NCI-H1092 treated with DMSO at 0.1 percent for 48 hours (cell line): ENCODE data around the gene ARL15.
"Not testable (repeated sequence)": the region's sequence is repeated elsewhere in the genome, so short reads cannot be mapped to it uniquely, and the experiment has no call there.

Source experiments
- DNase-seq: peaks from one replicate; lab custom pipeline; 2025; lab: John Stamatoyannopoulos, UW

Gene ARL15

DNA sequence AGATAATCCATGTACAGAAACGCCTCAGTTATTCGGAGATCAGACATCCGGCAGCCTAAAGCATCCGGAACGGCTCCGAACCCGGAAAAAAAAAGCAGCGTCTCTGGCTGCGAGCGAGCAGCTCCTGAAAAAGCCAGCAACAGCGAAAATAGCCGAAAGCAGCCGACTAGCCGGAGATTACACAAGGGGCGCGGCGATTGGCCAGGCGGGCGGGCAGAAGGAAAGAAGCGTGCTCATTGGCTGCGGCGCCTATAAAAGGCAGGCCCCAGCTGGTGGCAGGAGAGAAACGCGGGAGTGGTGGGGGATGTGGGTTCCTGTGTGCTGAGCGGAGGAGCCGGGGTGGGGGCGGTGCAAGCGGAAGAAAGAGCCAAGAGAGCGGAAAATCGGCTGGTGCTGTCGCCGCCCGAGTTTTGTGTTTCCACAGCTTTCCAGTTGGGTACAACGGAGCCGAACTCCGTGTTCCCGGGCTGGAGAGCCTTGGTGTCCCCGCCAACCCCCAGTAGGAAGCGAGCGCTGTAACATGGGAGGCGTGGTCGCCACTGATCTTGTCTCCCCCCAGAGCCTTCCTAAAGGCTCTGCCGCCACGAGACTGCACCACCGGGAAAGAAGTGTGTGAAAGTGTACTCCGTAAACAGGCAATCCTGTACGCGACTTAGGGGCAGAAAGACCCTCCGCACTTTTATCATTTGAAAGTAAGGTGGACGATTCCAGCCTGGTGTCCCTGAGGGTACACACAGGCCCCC lies at the start of gene ARL15:
ARL15 (minus strand) TSS at position 141 of the 743 bp plus-strand sequence.
- peak; percentile 98 for DNase-seq

DNA sequence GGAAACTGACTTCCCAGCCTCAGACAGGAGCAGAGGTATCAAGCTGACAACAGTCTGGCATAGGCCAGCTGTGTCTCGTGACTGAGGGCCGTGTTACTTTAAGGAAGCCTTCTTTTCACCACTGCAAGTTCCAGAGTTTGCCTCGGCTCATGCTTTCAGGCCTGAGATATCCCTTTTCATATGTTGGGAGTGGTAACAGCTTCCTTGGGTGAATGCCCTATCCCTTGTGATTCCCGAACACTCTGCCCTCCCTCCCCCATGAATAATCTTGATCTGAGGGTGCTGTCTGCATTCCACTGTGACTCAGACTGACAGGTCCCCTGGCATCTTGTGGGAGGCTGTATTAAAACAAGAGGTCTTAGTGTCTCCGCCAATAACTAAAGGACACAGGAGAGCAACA lies 49.7 kb upstream of the ARL15 start:
- DNase-seq: no peak

DNA sequence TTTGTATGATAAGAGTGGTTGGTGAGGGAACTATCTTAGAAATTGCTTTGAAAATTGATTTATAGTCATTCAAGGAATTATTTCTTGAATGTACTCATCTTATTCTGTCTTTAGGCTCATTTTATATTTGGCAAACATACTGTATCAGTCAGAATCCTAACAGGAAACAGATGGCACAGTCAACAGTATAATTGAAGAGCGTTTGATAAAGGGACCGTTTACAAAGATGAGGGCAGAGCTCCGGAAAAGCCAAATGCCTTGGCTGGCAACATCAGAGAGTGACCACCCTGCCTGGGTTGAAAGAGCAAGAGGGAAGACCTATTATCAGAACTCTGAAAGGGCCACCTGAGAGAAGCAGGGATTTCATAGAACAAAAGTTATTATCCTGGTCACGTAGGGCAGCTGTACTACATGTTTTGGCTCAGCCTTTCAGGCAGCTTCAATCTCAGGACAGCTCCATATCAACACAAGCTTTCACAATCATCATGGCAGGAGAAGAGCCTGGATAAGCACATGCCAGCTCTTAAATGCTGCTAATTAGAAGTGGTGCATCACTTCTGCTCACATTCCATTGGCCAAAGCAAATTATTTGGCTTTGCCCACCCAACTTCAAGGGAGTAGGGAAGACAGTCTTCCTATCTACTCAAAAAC lies 47.2 kb upstream of the ARL15 start:
- DNase-seq: peak; percentile 69

DNA sequence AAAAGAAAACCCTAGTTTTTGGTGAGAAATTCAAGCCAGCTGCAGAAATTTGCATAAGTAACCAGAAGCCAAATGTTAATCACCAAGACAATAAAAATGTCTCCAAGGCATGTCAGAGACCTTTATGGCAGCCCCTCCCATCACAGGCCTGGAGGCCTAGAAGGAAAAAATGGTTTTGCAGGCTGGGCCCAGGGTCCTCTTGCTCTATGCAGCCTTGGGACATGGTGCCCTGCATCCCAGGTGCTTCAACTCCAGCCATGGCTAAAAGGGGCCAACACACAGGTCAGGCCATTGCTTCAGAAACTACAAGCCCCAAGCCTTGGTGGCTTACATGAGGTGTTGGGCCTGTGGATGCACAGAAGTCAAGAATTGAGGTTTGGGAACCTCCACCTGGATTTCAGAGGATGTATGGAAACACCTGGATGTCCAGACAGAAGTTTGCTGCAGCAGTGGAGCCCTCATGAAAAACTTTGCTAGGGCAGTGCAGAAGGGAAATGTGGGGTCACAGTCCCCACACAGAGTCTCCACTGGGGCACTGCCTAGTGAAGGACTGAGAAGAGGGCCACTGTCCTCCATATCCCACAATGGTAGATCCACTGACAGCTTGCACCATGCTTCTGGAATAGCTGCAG lies 43.7 kb upstream of the ARL15 start:
- DNase-seq: not testable (repeated sequence)

DNA sequence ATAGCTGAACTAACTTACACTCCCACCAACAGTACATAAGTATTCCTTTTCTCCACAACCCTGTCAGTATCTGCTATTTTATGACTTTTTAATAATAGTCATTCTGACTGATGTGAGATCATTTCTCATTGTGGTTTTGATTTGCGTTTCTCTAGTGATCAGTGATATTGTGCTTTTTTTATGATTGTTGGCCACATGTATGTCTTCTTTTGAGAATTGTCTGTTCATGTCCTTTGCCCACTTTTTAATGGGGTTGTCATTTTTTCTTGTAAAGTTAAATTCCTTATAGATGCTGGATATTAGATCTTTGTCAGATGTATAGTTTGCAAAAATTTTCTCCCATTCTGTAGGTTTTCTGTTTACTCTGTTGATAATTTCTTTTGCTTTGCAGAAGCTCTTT lies 42.2 kb upstream of the ARL15 start:
- not testable (repeated sequence) for DNase-seq

DNA sequence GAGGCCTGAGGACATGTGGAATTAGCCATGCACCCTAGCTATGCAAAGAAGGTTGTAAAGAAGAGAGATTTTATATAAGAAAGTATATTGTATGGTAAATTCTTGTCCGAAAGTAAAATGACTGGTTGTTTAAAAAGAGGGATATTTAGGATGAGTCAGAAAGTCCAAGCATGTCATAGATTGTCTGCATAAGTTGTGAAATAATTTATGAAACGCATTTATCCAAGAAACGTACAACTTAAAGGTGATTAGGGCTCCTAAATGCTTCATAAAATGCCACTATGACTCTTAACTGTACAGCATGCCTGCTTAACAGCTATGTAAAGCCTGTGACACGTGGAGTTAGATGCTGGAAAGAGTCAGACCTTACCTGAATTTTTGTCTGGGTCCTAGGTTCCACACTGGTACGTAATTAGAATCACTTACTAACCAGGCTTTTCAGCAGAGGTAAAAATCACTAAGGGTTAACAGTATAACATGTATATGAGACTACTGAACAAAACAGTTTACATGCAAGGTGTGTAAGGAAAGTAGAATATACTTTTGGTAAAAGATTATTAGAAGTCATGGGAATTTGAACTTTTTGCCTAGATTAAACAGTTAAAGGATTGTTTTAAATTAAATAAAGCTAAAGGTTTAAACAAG lies 37.0 kb upstream of the ARL15 start:
- no peak for DNase-seq

- DNase-seq: no peak
Measured at GRCh38 chr5:54344653-54345052, 34.3 kb upstream of the ARL15 start.

DNA sequence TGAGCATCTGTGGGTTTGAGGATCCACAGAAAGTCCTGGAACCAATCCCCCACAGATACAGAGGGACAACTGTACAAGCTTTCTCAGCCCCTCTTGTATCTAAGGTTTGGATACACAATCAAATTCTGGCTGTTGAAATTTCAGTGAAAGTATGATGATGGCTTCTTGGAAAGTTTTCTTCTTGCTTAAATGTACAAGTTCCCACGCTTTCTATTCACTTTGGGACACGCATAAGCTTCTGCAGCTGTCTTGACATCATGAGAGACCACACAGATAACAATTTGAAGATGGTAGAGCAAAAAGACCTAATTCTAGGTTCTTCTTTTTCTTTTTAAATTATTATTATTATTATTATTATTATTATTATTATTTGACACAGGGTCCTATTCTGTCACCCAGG lies 31.6 kb upstream of the ARL15 start:
- DNase-seq: no peak

DNA sequence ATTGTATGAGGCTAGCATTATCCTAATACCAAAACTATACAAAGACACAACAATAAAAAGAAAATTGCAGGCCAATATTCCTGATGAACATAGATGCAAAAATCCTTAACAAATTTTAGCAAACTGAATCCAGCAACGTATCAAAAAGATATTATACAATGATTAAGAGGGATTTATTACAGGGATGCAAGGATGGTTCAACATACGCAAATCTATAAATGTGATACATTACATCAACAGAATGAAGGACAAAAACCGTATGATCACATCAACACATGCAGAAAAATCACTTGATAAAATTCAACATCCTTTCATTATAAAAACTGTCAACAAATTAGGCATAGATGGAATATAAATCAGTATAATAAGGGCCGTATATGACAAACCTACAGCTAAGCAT lies 27.1 kb upstream of the ARL15 start:
- no peak for DNase-seq

DNA sequence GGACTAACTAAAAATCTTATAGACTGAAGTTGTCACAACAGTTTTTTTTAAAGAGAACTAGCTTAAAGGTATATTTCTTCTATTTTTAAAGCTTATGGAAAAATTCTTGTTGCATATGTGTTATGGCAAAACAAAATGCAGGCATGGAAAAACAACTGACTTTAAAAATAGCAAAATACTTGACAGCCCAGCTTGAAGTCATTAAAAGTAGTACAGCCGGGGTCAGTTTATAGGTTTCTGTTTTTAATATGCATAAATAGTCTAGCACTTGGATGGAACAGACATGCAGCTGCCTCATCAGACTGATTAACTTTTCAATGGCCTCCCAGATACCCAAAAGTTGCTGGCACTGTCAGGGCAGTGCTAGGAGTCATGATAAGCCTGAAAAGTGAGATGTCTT lies 22.3 kb upstream of the ARL15 start:
- no peak for DNase-seq

GRCh38 chr5:54329731-54330709 lies 19.6 kb upstream of the ARL15 start:
- DNase-seq: peak; percentile 19

- DNase-seq: no peak
Measured at GRCh38 chr5:54326662-54327270, 16.4 kb upstream of the ARL15 start.

DNA sequence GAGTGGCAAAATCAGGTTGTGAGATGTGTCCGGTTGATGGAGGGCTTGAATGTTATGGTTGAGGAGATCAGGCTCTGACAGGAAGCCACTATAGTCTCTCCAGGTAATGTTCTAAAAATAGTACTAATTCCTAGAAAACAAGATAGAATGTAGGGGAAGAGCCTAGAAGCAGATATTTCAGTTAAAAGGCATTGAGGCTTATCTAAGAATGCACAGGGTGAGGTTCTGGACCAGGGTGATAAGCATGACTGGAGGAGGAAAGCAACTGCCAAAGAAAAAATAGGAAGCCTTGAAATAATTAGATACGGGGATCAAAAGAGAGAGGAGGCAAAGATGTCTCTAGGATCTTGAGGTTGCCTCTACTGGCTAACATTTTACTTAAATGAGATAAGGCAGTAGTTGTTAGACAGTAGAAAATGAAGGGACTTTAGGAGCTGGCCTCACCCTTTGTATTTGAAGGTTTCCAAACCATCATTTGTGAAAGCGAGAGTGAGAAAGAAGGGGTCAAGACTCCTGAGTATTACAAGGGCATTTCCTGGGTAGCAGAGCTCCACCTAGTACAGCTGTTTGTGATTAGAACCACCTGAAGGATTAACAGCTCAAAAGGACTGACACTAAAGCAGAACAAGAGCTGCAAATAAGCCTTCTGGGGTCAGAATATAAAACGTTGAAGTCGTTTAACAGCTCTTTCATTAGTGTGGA lies 15.4 kb upstream of the ARL15 start:
- DNase-seq: no peak

DNA sequence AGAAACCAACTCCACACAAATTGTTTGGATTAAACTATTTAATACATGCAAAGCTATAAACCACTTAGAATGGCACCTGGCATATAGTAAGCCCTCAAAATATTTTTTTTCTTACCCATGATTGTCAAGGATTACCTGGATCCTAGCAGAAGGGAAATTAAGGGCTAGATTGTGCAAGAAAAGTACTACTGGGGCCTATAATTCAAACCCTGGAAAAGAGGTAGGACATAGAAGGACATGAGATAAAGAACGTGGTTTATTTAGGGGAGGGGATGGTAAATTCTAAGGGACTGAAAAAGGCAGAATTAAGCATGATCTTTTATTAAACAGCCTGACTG lies 14.9 kb upstream of the ARL15 start:
- no peak for DNase-seq

DNA sequence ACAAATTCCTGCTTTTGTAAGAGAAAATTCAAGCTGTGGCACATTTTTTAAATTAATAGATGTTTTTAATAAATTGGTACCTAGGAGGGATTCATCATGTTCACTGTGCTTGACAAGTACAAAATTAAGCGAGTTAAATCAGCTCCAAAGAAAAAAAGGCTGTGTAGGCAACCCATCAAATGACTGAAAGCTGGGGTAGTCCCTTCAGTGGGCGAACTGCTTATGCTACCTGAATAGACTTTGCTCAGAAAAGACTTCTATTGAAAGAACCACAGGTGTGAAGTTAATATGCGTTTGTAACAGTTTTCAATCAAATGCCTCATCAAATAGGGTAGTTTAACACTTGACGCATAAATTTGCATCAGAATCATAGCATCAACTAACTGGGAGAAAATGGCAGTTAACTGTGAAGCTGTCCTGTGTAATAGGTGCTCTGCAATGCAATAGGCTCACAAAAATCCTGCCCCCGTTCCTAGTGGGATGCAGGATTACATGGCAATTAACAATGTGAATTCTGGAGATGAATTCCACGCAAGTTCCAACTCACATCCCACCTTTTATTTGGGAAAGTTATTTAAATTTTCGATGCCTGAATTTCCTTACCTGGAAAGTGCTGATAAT lies 14.4 kb upstream of the ARL15 start:
- no peak for DNase-seq

DNA sequence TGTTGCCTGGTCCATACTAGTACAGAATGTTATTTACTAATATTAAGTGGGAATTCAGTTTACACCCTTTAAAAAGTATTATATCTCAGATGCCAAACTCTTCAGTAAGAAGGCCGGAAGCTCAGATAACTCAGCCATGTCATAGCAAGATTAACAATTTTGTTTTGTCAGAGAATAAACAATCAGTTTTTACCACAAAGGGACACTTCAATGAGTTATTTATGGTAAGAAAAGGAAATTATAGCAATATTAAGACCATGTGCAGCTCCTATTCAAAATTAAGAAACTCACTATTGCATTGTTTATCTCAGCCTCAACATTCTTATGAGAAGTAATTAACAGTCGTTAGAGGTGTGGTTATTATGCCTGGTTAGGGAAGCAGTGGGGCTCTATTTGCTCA lies 13.1 kb upstream of the ARL15 start:
- no peak for DNase-seq

DNA sequence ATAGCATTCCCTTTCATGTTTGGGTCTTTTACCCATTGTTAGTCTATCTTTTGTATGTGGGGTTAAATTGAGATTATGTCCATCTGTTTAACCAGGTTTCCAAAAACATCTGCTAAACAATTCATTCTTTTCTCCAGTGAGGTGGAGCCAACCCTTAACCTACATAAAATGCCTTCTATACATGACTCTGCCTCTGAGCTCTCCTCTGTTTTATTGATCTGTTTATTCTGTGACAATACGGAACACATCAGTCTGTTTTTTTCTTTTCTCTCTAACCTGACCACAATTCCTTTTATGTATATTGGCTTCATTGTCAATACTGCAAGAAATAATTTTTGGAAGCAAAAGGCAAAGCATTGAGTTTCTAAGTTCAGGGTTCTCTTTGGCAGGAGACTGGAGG lies 9.9 kb upstream of the ARL15 start:
- DNase-seq: no peak

- no peak for DNase-seq
Measured at GRCh38 chr5:54317511-54318260, 7.3 kb upstream of the ARL15 start.

DNA sequence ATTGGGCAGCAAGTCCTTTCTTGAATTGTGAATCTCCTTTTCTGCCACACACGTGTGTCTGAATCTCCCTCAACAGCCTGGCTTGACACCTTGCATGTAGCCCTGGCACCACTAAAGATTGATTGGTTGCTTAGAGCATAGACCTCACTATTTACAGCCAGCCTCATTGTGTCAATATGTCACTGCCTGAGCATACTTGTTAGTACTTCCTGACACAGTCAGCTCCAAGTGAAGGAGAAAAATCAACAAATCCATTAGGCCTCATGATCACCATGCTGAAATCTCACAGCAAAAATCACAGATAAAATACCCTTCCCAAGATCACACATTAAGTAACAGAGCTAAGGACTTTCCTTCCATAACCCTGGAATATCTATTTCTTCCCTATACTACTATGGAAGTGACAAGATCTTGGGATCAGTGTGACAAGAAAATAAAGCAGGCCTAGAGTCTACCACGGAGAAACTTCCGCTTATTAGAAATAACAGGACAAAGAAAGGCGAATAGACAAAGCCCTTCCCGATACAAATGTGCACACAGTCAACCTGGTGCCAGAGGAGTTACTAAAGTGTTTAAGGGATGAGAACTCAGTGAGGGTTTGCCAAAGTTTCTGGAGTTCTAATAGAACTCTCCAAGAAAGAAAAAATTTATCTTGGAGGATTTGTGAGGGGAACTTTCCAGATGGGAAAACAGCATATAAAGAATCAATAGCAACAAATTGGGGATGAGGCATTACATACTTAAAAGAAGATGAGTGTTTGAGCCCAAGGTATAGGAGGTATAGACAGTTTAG lies 5.6 kb upstream of the ARL15 start:
- no peak for DNase-seq
